ENCODE results near the gene COX20.

COX20 gene

GRCh38 chr1:244862354-244862698, 26.9 kb downstream of the COX20 start:
- TF ChIP-seq MAX (IDR thresholded peaks at IDR 0.05) (no peak), CEBPB (IDR thresholded peaks at IDR 0.05) (no peak), EP300 (IDR thresholded peaks at IDR 0.05; ENCODE audit: borderline replicate concordance) (no peak), ZBTB7A (IDR thresholded peaks at IDR 0.05; ENCODE audit: low read depth) (no peak), TEAD4 (IDR thresholded peaks at IDR 0.05) (no peak), TAF1 (IDR thresholded peaks at IDR 0.05; ENCODE audit: low read depth) (no peak), TCF12 (IDR thresholded peaks at IDR 0.05; ENCODE audit: low read depth) (no peak), YY1 (IDR thresholded peaks at IDR 0.05; ENCODE audit: low read depth) (no peak), NFIC (IDR thresholded peaks at IDR 0.05) (no peak), FOXM1 (IDR thresholded peaks at IDR 0.05; ENCODE audit: borderline replicate concordance, low read depth) (no peak), EGR1 (IDR thresholded peaks at IDR 0.05) (no peak), CREB1 (IDR thresholded peaks at IDR 0.05; ENCODE audit: low read depth) (no peak)
- TF ChIP-seq, protein P1, sequence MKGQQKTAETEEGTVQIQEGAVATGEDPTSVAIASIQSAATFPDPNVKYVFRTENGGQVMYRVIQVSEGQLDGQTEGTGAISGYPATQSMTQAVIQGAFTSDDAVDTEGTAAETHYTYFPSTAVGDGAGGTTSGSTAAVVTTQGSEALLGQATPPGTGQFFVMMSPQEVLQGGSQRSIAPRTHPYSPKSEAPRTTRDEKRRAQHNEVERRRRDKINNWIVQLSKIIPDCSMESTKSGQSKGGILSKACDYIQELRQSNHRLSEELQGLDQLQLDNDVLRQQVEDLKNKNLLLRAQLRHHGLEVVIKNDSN (IDR thresholded peaks at IDR 0.05), result no peak

- TF ChIP-seq EP300 (IDR thresholded peaks at IDR 0.05; ENCODE audit: borderline replicate concordance) (0 out of 2 replicates have a peak, but pooled peaks have one; percentile 13), ZBTB7A (IDR thresholded peaks at IDR 0.05; ENCODE audit: low read depth) (no peak), EGR1 (IDR thresholded peaks at IDR 0.05) (no peak), TCF12 (IDR thresholded peaks at IDR 0.05; ENCODE audit: low read depth) (peak; percentile 29), FOXM1 (IDR thresholded peaks at IDR 0.05; ENCODE audit: borderline replicate concordance, low read depth) (no peak), TAF1 (IDR thresholded peaks at IDR 0.05; ENCODE audit: low read depth) (peak; percentile 48), CEBPB (IDR thresholded peaks at IDR 0.05) (peak; percentile 92), YY1 (IDR thresholded peaks at IDR 0.05; ENCODE audit: low read depth) (peak; percentile 75), MAX (IDR thresholded peaks at IDR 0.05) (peak; percentile 87), TEAD4 (IDR thresholded peaks at IDR 0.05) (0 out of 2 replicates have a peak, but pooled peaks have one; percentile 16), RAD21 (IDR thresholded peaks at IDR 0.05; ENCODE audit: low read depth) (no peak), NFIC (IDR thresholded peaks at IDR 0.05) (no peak), CREB1 (IDR thresholded peaks at IDR 0.05; ENCODE audit: low read depth) (peak; percentile 62; the same call in 1 of the 2 replicates)
- TF ChIP-seq, protein P2, sequence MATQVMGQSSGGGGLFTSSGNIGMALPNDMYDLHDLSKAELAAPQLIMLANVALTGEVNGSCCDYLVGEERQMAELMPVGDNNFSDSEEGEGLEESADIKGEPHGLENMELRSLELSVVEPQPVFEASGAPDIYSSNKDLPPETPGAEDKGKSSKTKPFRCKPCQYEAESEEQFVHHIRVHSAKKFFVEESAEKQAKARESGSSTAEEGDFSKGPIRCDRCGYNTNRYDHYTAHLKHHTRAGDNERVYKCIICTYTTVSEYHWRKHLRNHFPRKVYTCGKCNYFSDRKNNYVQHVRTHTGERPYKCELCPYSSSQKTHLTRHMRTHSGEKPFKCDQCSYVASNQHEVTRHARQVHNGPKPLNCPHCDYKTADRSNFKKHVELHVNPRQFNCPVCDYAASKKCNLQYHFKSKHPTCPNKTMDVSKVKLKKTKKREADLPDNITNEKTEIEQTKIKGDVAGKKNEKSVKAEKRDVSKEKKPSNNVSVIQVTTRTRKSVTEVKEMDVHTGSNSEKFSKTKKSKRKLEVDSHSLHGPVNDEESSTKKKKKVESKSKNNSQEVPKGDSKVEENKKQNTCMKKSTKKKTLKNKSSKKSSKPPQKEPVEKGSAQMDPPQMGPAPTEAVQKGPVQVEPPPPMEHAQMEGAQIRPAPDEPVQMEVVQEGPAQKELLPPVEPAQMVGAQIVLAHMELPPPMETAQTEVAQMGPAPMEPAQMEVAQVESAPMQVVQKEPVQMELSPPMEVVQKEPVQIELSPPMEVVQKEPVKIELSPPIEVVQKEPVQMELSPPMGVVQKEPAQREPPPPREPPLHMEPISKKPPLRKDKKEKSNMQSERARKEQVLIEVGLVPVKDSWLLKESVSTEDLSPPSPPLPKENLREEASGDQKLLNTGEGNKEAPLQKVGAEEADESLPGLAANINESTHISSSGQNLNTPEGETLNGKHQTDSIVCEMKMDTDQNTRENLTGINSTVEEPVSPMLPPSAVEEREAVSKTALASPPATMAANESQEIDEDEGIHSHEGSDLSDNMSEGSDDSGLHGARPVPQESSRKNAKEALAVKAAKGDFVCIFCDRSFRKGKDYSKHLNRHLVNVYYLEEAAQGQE (IDR thresholded peaks at IDR 0.05; ENCODE audit: low read depth), result no peak
- TF ChIP-seq, protein P1 (IDR thresholded peaks at IDR 0.05), result peak; percentile 36; the same call in 1 of the 2 replicates
These were observed 27.4 kb downstream of the COX20 start for GRCh38 chr1:244862699-244863490.

- TF ChIP-seq EP300 (IDR thresholded peaks at IDR 0.05; ENCODE audit: borderline replicate concordance) (no peak), RAD21 (IDR thresholded peaks at IDR 0.05; ENCODE audit: low read depth) (no peak), TCF12 (IDR thresholded peaks at IDR 0.05; ENCODE audit: low read depth) (no peak), EGR1 (IDR thresholded peaks at IDR 0.05) (peak; percentile 17; the same call in 1 of the 2 replicates), CEBPB (IDR thresholded peaks at IDR 0.05) (no peak), FOXM1 (IDR thresholded peaks at IDR 0.05; ENCODE audit: borderline replicate concordance, low read depth) (no peak), ZBTB7A (IDR thresholded peaks at IDR 0.05; ENCODE audit: low read depth) (0 out of 2 replicates have a peak, but pooled peaks have one; percentile 31), TAF1 (IDR thresholded peaks at IDR 0.05; ENCODE audit: low read depth) (no peak), YY1 (IDR thresholded peaks at IDR 0.05; ENCODE audit: low read depth) (0 out of 2 replicates have a peak, but pooled peaks have one; percentile 7), MAX (IDR thresholded peaks at IDR 0.05) (no peak), TEAD4 (IDR thresholded peaks at IDR 0.05) (no peak), CREB1 (IDR thresholded peaks at IDR 0.05; ENCODE audit: low read depth) (no peak), NFIC (IDR thresholded peaks at IDR 0.05) (no peak)
- TF ChIP-seq, protein P1 (IDR thresholded peaks at IDR 0.05), result no peak
- TF ChIP-seq, protein P2 (IDR thresholded peaks at IDR 0.05; ENCODE audit: low read depth), result no peak
These were observed 28.2 kb downstream of the COX20 start for GRCh38 chr1:244863491-244864252.
